ENCODE data around the gene STAT2. TPM values are rescaled to one million over a fixed set of nuclear protein-coding genes. Genes with fewer than 3 reads are reported as not detected.

The STAT2 gene
- total RNA-seq, 1 donor from 2014 or later = 166 TPM

DNA sequence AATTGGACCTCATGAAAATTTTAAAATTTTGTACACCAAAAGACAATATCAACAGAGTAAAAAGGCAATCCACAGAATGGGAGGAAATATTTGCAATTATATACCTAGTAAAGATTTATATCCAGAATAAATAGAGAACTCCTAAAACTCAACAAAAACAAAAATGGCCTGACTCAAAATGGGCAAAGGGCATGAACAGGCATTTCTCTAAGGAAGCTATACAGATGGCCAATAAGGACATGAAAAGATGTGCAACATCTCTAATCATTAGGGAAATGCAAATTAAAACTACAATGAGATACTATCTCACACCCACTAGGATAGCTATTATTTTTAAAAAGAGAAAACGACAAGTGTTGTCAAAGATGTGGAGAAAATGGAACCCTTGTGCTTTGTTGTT is 13.6 kb upstream of the STAT2 start:
- Mint-ChIP-seq H3K9me3 (ENCODE audit: low read depth) (peaks cover 10% of the 10 kb centered on the region), H3K4me3 (ENCODE audit: unreplicated experiment) (no peak overlapping the region), H3K27ac (ENCODE audit: unreplicated experiment) (no peak overlapping the region), H3K36me3 (ENCODE audit: low read depth) (no peaks in the 10 kb centered on the region), H3K4me1 (ENCODE audit: low read depth) (no peaks in the 10 kb centered on the region), H3K27me3 (ENCODE audit: low read depth) (peaks cover 7% of the 10 kb centered on the region)
- DNase-seq (ENCODE audit: low spot score) = no peak
- TF ChIP-seq, protein P1, sequence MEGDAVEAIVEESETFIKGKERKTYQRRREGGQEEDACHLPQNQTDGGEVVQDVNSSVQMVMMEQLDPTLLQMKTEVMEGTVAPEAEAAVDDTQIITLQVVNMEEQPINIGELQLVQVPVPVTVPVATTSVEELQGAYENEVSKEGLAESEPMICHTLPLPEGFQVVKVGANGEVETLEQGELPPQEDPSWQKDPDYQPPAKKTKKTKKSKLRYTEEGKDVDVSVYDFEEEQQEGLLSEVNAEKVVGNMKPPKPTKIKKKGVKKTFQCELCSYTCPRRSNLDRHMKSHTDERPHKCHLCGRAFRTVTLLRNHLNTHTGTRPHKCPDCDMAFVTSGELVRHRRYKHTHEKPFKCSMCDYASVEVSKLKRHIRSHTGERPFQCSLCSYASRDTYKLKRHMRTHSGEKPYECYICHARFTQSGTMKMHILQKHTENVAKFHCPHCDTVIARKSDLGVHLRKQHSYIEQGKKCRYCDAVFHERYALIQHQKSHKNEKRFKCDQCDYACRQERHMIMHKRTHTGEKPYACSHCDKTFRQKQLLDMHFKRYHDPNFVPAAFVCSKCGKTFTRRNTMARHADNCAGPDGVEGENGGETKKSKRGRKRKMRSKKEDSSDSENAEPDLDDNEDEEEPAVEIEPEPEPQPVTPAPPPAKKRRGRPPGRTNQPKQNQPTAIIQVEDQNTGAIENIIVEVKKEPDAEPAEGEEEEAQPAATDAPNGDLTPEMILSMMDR (IDR thresholded peaks at IDR 0.05) = no peak

DNA sequence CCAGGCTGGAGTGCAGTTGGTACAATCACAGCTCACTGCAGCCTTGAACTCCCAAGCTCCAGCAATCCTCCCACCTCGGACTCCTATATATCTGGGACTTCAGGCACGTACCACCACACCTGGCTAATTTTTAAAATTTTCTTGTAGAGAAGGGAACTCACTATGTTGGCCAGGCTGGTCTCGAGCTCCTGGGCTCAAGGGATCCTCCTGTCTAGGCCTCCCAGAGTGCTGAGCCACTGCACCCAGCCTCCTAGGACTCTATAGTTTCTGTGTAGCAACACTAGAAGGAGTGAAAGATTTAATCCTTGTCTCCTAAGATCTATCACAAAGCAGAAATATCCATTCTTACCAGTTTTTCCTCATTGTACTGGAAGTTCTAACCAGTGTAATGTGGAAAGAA is 7.0 kb upstream of the STAT2 start:
- no peak for DNase-seq (ENCODE audit: low spot score)

DNA sequence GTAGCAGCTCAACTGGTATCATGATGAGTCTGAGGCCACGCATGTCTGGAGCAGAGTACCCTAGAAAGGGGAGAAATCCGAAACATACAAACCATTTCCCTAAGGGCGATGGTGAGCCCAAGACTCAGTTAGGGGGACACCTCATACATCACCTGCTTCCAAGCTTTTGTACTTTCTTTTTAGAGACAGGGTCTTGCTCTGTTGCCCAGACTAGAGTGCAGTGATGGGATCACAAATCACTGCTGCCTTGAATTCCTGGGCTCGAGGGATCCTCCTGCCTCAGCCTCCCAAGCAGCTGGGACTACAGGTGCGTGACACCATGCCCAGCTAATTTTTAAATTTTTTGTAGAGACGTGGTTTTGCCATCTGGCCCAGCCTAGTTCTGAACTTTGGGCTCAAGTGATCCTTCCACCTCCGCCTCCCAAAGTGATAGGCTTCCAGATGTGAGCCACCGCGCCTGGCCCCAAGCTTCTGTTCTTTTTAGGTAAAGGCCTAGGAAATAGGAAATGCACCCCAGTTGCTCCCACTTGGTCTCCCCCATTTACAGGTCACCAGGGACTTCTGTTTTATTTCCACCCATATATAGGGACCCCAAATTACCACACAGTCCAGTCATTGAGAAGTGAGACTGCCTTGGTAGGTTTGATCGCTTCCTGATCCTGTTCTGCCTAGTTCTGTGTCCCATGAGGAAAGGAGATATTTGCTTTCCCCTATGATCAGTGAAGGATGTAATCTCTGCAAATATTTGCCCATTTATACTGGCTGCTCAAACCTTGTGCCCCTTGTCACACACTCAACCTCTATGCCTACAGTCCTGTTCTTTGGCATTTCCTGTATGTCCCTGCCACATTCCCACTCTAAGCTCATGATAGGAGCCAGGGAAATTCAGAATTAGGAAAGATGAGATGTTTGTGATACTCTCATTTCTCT is 2.5 kb upstream of the STAT2 start, which contains the start of gene APOF:
TSS of gene APOF (minus strand) at position 728 of the 930 bp plus-strand sequence. CDS start at position 616, 112 bp downstream.
- H3K27ac Mint-ChIP-seq (ENCODE audit: unreplicated experiment) = no peak within 1 kb of the TSS
- H3K36me3 Mint-ChIP-seq (ENCODE audit: low read depth) = no peaks in the 10 kb centered on the region
- TF ChIP-seq, protein P1 (IDR thresholded peaks at IDR 0.05) = no peak
- no peak for DNase-seq (ENCODE audit: low spot score)
- H3K27me3 Mint-ChIP-seq (ENCODE audit: low read depth) = no peaks in the 10 kb centered on the region
- H3K9me3 Mint-ChIP-seq (ENCODE audit: low read depth) = no peaks in the 10 kb centered on the region
- H3K4me3 Mint-ChIP-seq (ENCODE audit: unreplicated experiment) = no peak within 1 kb of the TSS
- peaks cover 30% of the 10 kb centered on the region for H3K4me1 Mint-ChIP-seq (ENCODE audit: low read depth)

More for the DNA sequence above, 7.0 kb upstream of the STAT2 start:
- TF ChIP-seq, protein P1 (IDR thresholded peaks at IDR 0.05) = no peak
- H3K4me1 Mint-ChIP-seq (ENCODE audit: low read depth) = no peaks in the 10 kb centered on the region
- no peaks in the 10 kb centered on the region for H3K36me3 Mint-ChIP-seq (ENCODE audit: low read depth)
- H3K27ac Mint-ChIP-seq (ENCODE audit: unreplicated experiment) = no peak overlapping the region
- H3K27me3 Mint-ChIP-seq (ENCODE audit: low read depth) = peaks cover 7% of the 10 kb centered on the region
- no peaks in the 10 kb centered on the region for H3K9me3 Mint-ChIP-seq (ENCODE audit: low read depth)
- no peak overlapping the region for H3K4me3 Mint-ChIP-seq (ENCODE audit: unreplicated experiment)

DNA sequence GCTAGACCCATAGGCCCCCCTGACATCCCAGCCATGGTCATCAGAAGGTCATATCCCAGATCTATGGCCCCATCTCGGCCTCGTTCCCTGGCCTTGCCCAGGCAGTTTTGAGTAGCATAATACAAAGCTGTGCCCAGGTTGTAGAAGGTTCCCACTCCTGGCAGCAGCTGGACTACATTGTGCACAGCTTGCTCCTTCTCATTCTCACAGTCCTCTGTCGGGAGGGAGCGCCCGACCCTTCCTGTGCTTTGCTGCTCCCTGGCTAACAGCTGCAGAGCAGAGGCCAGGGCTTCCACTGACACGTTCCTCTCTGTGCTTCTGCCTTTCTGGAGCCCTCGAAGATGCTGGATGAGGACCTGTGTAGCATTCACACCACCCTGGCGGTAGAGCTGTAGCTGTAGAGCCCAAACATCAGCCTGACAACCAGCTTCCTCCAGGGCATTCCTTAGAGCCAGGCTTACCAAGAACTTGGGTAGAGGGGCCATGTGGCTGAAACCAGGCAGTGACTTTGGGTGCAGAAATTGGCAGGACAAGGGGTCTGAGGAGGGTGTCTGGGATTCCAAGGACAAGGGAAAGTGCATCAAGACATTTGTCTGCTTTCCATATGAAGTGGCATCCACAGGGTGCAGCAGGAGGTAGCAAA is 1.7 kb upstream of the STAT2 start:
- H3K36me3 Mint-ChIP-seq (ENCODE audit: low read depth) = no peaks in the 10 kb centered on the region
- H3K27ac Mint-ChIP-seq (ENCODE audit: unreplicated experiment) = no peak overlapping the region
- DNase-seq (ENCODE audit: low spot score) = no peak
- peaks cover 30% of the 10 kb centered on the region for H3K4me1 Mint-ChIP-seq (ENCODE audit: low read depth)
- TF ChIP-seq, protein P1 (IDR thresholded peaks at IDR 0.05) = no peak
- H3K27me3 Mint-ChIP-seq (ENCODE audit: low read depth) = no peaks in the 10 kb centered on the region
- H3K4me3 Mint-ChIP-seq (ENCODE audit: unreplicated experiment) = peak overlapping the region; percentile 93
- H3K9me3 Mint-ChIP-seq (ENCODE audit: low read depth) = no peaks in the 10 kb centered on the region

DNA sequence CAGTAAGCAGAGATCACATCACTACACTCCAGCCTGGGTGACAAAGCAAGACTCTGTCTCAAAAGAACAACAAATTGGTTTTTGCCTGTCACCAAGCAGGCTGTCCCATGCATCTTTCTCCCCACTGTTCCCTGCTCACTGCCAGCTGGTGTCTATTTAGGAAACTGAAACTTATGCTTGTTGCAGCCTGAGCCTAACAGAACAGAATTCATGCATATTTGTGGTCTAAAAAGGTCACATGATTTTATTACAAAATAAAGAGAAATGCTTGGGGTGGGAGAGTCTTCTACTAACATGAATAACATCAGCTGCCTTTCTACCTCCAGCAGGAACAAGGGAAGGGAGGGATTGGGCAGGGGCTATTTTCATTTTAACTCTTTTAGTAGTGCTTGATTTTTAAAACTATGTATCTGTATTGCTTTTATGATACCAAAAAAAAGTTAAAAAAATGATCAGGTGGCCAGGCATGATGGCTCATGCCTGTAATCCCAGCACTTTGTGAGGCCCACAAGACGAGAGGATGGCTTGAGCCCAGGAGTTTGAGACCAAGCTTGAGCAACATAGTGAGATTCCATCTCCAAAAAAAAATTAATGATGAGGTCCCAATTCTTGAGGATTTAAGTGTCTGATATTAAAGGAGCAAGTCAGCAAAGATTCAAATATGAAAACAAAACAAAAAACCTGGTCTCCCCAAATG is 923 bp downstream of the STAT2 start:
- Mint-ChIP-seq H3K27ac (ENCODE audit: unreplicated experiment) (peak overlapping the region; percentile 98), H3K4me1 (ENCODE audit: low read depth) (peaks cover 30% of the 10 kb centered on the region), H3K36me3 (ENCODE audit: low read depth) (peaks cover 13% of the 10 kb centered on the region), H3K27me3 (ENCODE audit: low read depth) (no peaks in the 10 kb centered on the region), H3K4me3 (ENCODE audit: unreplicated experiment) (peak overlapping the region; percentile 93), H3K9me3 (ENCODE audit: low read depth) (no peaks in the 10 kb centered on the region)
- DNase-seq (ENCODE audit: low spot score) = no peak
- TF ChIP-seq, protein P1 (IDR thresholded peaks at IDR 0.05) = no peak

All from chondrocyte (in vitro differentiated cells).